ENCODE data around the gene GPR18.

Gene GPR18

GRCh38 chr13:99206226-99206625 is 52.0 kb downstream of the GPR18 start:
- DNase-seq, result no peak

- no peak for DNase-seq
These were observed 52.5 kb downstream of the GPR18 start for GRCh38 chr13:99205621-99206220.

Measured in NCI-H1105 (cell line).